Colonic mucosa (tissue), 4 donors: ENCODE measurements around the gene NECTIN1. TPM values are rescaled to one million over a fixed set of nuclear protein-coding genes. Genes with fewer than 3 reads are reported as not detected.
A peak's percentile ranks its signal among the peaks of the same experiment; 100 is the strongest.

Source experiments
- DNase-seq: peaks from one replicate; pipeline ENCODE4 v3.0.0-alpha.2; 2020
- H3K27ac ChIP-seq: fragments of 200-600 bp; one replicate; pipeline ENCODE4 v1.8.0; 2021
- H3K27me3 ChIP-seq: fragments of 200-600 bp; one replicate; pipeline ENCODE4 v1.8.0; 2021
- H3K36me3 ChIP-seq: fragments of 200-600 bp; one replicate; pipeline ENCODE4 v1.8.0; 2021
- H3K4me1 ChIP-seq: fragments of 200-600 bp; one replicate; pipeline ENCODE4 v1.8.0; 2021; ENCODE audit warnings: mild to moderate bottlenecking
- H3K4me3 ChIP-seq: fragments of 200-600 bp; one replicate; pipeline ENCODE4 v1.8.0; 2021
- H3K9ac ChIP-seq, 2 donors: one replicate each; pipeline ENCODE4 v1.7.0; 2013; ENCODE audit warnings: control low read depth in 2 of 2, low read depth in 2 of 2, low read length in 2 of 2
- H3K9me3 ChIP-seq: fragments of 200-600 bp; one replicate; pipeline ENCODE4 v1.8.0; 2021
- intact Hi-C: fragments of 100-400 bp; cut with DNase I; formaldehyde crosslinking; loops from one replicate; pipeline ENCODE4 v1.14.1; 2022
- total RNA-seq, 2 donors: library from RNA; stranded (reverse); fragmentation: NEBNext Ultra II Directional in 1 of 2; extraction: Animal tissue kit (Norgen Biotek cat#: 25700) in 1 of 2; gene quantifications; one replicate each; pipeline ENCODE4 v1.2.1, GENCODE V29; 2021
- TF ChIP-seq, protein P1 (sequence below): fragments of 200-600 bp; IDR thresholded peaks from one replicate; pipeline ENCODE4 v1.8.0; 2022; ENCODE audit warnings: antibody characterized with exemption, mild to moderate bottlenecking
- donor health status: healthy.
- donor health status: DM: no; HTN: no; CAD: no.
- donor health status: DM: no; HTN: no; CAD: no.

The NECTIN1 gene
- total RNA-seq, 2 donors from 2014 or later, result 53.0 to 59.9 TPM

DNA sequence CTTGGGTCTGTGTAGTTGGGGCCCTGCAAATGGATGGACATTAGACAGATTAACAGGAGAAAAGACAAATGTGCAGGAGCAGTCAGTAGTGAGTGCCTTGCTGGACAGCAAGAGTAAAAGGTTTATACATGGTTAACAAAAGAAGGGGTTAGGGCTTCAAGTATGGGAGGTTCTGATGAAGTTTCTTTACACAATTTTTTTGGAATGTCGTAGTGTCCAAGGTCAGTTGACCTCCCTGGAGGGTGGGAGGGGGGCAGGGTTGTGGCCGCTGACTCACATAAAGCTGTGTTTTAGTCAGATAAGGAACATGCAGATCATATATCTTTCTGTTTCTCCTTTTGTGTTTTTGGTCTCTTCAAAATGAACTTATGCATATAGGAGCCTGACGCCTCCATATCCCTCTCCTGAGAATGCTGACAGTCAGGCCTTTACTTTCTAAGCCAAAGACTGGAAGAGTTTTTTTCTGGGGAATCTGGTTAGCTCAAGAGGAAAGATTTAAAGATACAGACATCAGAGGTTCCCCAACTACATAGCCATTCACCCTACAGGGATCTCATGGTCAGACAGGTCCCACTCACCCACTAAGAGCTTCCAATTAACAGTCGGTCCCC, 134.3 kb downstream of the NECTIN1 start:
- Histone ChIP-seq H3K36me3 (no peaks in the 10 kb centered on the region), H3K9ac (no peak overlapping the region), H3K27me3 (no peaks in the 10 kb centered on the region), H3K27ac (no peak overlapping the region), H3K4me3 (no peak overlapping the region), H3K4me1 (no peaks in the 10 kb centered on the region), H3K9me3 (no peaks in the 10 kb centered on the region)
- TF ChIP-seq, protein P1, sequence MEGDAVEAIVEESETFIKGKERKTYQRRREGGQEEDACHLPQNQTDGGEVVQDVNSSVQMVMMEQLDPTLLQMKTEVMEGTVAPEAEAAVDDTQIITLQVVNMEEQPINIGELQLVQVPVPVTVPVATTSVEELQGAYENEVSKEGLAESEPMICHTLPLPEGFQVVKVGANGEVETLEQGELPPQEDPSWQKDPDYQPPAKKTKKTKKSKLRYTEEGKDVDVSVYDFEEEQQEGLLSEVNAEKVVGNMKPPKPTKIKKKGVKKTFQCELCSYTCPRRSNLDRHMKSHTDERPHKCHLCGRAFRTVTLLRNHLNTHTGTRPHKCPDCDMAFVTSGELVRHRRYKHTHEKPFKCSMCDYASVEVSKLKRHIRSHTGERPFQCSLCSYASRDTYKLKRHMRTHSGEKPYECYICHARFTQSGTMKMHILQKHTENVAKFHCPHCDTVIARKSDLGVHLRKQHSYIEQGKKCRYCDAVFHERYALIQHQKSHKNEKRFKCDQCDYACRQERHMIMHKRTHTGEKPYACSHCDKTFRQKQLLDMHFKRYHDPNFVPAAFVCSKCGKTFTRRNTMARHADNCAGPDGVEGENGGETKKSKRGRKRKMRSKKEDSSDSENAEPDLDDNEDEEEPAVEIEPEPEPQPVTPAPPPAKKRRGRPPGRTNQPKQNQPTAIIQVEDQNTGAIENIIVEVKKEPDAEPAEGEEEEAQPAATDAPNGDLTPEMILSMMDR, result no peak
- no peak for DNase-seq
- intact Hi-C loops, result no loop called here

DNA sequence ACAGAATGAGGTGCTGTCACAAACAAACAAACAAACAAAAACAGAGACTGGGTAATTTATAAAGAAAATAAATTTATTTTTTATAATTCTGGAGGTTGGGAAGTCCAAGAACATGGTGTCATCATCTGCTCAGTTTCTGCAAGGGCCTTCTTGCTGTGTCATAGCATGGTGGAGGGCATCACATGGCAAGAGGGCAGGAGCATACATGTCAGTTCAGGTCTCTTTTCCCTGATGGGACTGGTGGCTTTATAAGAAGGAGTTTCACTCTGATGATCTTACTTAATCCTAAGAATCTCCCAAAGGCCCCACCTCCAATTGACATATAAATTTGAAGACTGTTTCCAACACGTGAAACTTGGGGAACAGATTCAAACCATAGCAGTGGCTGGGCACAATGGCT, 135.7 kb downstream of the NECTIN1 start:
- no peak for DNase-seq
- Histone ChIP-seq H3K9me3 (no peaks in the 10 kb centered on the region), H3K4me1 (no peaks in the 10 kb centered on the region), H3K4me3 (no peak overlapping the region), H3K27me3 (no peaks in the 10 kb centered on the region), H3K27ac (no peak overlapping the region), H3K36me3 (no peaks in the 10 kb centered on the region), H3K9ac (no peak overlapping the region)
- intact Hi-C loops, result no loop called here
- TF ChIP-seq, protein P1, result no peak

DNA sequence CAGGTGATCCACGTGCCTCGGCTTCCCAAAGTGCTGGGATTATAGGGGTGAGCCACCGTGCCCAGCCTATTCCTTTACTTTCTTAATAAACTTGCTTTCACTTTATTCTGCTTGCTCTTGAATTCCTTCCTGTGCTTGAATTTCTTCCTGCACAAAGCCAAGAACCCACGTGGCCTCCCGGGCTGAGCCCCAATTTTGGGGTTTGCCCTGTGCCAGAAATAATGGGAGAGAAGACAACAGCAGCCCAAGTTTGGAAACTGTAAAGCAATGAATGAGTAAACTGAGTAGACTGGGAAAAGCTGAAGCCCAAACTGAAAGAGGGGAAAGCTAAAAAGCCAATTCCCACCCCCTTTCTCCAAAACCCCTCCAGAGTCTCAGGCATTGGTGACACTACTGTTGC, 136.4 kb downstream of the NECTIN1 start:
- Histone ChIP-seq H3K9me3 (no peaks in the 10 kb centered on the region), H3K27me3 (no peaks in the 10 kb centered on the region), H3K4me3 (no peak overlapping the region), H3K27ac (no peak overlapping the region), H3K36me3 (no peaks in the 10 kb centered on the region), H3K4me1 (no peaks in the 10 kb centered on the region), H3K9ac (no peak overlapping the region)
- TF ChIP-seq, protein P1, result no peak
- intact Hi-C loops, result no loop called here
- DNase-seq, result peak; percentile 49

DNA sequence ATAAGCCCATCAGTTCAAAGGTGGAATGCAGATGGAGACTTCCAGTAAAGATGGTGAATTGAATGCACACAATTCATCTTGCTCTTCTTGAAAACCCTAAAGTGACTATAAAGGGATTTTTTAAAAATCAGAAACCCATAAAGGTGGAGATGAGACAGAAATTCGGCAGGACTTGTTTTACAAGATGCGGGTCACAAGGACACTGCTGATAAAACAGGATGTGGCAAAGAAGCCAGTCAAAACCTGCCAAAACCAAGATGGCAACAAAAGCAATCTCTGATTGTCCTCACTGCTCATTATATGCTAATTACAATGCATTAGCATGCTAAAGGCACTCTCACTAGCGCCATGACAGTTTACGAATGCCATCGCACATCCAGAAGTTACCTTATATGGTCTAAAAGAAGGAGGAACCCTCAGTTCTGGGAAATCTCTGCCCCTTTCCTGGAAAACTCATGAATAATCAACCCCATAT, 137.1 kb downstream of the NECTIN1 start:
- Histone ChIP-seq H3K9me3 (no peaks in the 10 kb centered on the region), H3K27ac (no peak overlapping the region), H3K4me3 (no peak overlapping the region), H3K27me3 (no peaks in the 10 kb centered on the region), H3K4me1 (no peaks in the 10 kb centered on the region), H3K36me3 (no peaks in the 10 kb centered on the region), H3K9ac (no peak overlapping the region)
- TF ChIP-seq, protein P1, result no peak
- no peak for DNase-seq
- intact Hi-C loops, result no loop called here

DNA sequence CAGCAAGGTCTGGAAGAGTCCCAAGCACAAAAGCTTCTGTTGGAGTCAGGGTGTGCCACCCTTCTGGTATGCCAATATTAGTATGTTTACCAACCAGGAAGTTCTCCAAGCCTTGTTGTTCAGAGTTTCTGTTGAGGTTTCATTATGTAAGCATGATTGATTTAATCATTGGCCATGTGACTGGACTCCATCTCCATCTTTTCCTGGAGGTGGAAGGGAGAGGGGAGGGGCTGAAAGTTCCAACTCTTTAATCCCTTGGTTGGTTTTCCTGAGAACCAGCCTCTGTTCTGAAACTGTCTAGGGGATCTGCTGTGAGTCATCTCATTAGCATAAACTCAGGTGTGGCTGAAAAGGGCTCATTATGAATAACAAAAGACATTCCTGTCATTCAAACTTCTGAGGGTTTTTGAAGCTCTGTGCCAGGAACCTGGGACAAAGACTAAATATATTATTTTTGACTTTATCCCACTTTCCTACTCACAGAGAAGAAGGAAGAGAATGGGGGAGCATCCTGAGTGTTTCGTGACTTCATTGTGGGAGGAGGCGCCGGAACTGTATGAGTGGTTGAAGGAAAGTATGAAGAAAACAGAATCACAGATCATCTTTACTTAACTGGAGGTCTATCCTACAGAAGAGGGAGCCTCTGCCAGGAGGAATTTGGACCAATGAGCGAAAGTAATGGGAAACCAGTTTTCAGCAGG, 138.2 kb downstream of the NECTIN1 start:
- TF ChIP-seq, protein P1, result no peak
- Histone ChIP-seq H3K9ac (no peak overlapping the region), H3K36me3 (no peaks in the 10 kb centered on the region), H3K27ac (no peak overlapping the region), H3K27me3 (no peaks in the 10 kb centered on the region), H3K4me3 (no peak overlapping the region), H3K9me3 (no peaks in the 10 kb centered on the region), H3K4me1 (no peaks in the 10 kb centered on the region)
- intact Hi-C loops, result no loop called here
- no peak for DNase-seq
